ENCODE results near the gene SPAG9.
"Not testable (repeated sequence)": the region's sequence is repeated elsewhere in the genome, so short reads cannot be mapped to it uniquely, and the experiment has no call there.

The SPAG9 gene

DNA sequence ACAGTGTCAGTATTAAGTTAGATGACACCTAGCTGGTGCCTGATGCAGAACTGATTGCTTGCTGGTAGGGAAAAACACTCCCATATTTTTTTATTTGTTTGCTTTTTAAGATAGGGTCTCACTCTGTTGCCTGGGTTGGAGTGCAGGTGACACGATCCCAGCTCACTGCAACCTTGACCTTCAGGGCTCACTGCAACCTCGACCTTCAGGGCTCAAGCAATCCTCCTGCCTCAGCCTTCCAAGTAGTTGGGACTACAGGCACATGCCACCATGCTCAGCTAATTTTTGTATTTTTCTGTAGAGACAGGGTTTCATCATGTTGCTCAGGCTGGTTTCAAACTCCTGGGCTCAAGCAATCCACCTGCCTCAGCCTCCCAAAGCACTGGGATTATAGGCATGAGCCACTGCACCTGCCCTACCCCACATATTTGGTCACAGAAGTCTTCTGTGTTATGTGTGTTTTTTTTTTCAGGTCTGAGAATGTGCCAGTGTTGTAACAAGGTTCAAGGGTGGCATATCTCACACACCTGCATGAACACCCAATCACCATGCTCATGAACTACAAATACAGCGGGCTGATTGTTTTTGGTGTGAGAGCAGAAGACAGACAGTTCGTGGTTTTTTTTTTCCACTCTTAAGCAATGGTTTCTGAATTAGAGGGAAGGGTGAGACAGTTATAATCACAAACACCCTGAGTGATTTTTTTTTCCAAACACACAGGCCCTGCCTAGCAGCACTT is 22.8 kb downstream of the SPAG9 start:
- TF ChIP-seq, protein P1, sequence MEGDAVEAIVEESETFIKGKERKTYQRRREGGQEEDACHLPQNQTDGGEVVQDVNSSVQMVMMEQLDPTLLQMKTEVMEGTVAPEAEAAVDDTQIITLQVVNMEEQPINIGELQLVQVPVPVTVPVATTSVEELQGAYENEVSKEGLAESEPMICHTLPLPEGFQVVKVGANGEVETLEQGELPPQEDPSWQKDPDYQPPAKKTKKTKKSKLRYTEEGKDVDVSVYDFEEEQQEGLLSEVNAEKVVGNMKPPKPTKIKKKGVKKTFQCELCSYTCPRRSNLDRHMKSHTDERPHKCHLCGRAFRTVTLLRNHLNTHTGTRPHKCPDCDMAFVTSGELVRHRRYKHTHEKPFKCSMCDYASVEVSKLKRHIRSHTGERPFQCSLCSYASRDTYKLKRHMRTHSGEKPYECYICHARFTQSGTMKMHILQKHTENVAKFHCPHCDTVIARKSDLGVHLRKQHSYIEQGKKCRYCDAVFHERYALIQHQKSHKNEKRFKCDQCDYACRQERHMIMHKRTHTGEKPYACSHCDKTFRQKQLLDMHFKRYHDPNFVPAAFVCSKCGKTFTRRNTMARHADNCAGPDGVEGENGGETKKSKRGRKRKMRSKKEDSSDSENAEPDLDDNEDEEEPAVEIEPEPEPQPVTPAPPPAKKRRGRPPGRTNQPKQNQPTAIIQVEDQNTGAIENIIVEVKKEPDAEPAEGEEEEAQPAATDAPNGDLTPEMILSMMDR (conservative IDR thresholded peaks at IDR 0.05; ENCODE audit: low read length), result no peak
- DNase-seq (ENCODE audit: low read depth), result no peak
- H3K4me3 ChIP-seq (ENCODE audit: low read length), result no peak overlapping the region

DNA sequence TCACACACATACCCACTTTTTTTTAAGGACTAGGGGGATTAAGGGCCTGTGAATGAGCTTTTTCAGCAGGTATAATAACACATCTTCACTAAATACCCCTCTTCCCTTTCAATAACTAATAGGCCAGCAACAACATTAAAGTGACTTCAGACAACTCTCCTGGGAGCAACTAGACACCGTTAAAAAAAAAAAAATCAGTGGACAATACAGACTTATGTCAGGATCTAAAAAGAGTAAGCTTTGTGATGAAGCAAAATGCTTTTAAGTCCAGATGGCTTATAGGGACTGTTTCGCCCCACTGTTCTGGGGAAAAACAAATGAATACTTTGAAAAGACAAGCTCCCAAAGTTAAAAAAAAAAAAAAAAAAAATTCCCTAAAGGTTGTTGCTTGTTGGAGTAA is 29.0 kb downstream of the SPAG9 start:
- DNase-seq (ENCODE audit: low read depth), result no peak

GRCh38 chr17:51088868-51089267 is 31.8 kb downstream of the SPAG9 start:
- not testable (repeated sequence) for H3K4me3 ChIP-seq (ENCODE audit: low read length)
- peak; percentile 6 for DNase-seq (ENCODE audit: low read depth)

More for the DNA sequence above, 29.0 kb downstream of the SPAG9 start:
- H3K4me3 ChIP-seq (ENCODE audit: low read length), result no peak overlapping the region
- TF ChIP-seq, protein P1 (conservative IDR thresholded peaks at IDR 0.05; ENCODE audit: low read length), result no peak

GRCh38 chr17:51088287-51088686 is 32.4 kb downstream of the SPAG9 start:
- TF ChIP-seq, protein P1 (conservative IDR thresholded peaks at IDR 0.05; ENCODE audit: low read length), result no peak
- DNase-seq (ENCODE audit: low read depth), result no peak

DNA sequence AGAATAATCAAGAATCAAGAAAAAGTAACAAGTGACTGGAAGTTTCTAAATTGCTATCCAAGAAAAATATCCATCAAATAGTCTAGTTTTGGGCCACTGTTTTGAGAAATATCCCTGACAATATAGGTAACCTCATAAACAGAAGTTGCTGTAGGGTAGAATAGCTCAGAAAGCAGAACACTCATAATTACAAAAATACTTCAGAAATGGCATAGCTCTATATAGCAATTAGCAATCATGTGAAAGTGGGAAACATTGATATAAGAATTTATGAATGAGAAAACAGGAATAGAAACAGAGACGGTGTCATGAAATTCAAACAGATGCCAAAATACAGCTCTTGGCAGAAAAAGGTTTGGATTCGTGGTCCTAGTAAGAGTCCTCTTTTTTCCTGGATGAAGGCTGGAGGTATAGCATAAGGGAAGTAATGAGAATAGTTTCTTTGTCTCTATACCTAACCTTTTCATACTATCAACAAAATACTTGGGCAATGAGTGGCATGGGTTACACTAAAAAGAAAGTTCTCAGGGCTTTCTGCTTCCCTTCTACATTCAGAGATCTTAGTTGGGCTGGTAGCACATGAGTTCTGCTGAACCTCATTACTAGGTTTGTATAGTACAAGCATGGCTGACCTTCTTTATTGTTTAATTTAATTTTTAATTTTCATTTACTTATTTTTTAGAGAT is 33.5 kb downstream of the SPAG9 start:
- no peak for DNase-seq (ENCODE audit: low read depth)
- H3K4me3 ChIP-seq (ENCODE audit: low read length), result no peak overlapping the region
- TF ChIP-seq, protein P1 (conservative IDR thresholded peaks at IDR 0.05; ENCODE audit: low read length), result no peak

More at GRCh38 chr17:51088287-51088686, 32.4 kb downstream of the SPAG9 start:
- no peak overlapping the region for H3K4me3 ChIP-seq (ENCODE audit: low read length)

DNA sequence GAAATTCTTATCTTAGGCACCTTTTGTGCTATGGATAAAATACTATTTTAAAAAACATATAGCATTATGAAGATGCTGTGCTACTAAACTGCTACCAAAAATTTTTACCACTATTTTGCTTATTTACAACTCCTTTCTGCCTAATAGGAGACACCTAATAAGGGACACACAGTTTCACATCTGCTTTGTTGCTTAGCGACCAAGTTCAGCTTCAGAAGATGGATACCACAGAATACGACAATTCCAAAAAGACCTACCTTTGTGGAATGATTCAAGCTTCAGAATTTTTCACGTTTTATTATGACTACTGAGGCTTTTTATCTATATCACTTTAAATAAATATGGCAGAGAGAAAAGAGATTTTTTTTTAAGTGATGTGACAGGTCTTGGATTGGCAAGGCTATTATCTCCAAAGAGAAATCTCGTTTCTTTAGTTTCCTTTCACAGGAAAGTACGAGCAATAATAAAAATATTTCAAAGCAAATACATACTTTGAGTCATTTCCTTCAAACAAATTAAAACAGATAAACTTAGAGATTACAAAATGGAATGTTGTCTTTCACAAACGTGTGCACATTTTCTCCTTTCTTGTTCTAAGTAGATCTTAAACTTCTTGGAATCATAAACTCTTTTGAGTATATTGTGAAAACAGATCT is 35.4 kb downstream of the SPAG9 start:
- no peak overlapping the region for H3K4me3 ChIP-seq (ENCODE audit: low read length)
- peak; percentile 10 for DNase-seq (ENCODE audit: low read depth)

DNA sequence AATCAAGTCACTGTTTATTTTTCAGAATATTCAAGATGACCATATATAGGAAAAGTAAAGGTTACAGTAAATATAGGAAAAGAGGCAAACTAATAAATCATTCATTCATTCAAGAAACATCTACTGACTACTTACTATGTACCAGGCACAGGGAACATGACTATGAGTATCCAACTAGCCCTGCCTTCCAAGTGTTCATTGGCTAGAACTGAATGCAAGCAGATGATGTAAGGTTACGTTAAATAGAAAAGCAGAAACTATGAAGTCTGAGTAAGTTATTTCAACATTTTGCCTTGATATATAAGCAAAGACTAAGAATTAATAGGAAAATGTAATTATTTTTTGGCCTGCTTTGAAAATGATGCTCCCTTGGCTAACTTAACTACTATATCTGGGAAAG is 36.7 kb downstream of the SPAG9 start:
- no peak for DNase-seq (ENCODE audit: low read depth)

More for the DNA sequence above, 35.4 kb downstream of the SPAG9 start:
- TF ChIP-seq, protein P1 (conservative IDR thresholded peaks at IDR 0.05; ENCODE audit: low read length), result no peak

GRCh38 chr17:51083364-51083763 is 37.3 kb downstream of the SPAG9 start:
- not testable (repeated sequence) for DNase-seq (ENCODE audit: low read depth); H3K4me3 ChIP-seq (ENCODE audit: low read length)

More for the DNA sequence above, 36.7 kb downstream of the SPAG9 start:
- TF ChIP-seq, protein P1 (conservative IDR thresholded peaks at IDR 0.05; ENCODE audit: low read length), result no peak
- H3K4me3 ChIP-seq (ENCODE audit: low read length), result no peak overlapping the region
